Upper lobe of left lung (tissue), 4 donors: Measurements from ENCODE around the gene ADAM29.

Experiments used
- EP300 ChIP-seq, 4 donors: sonication (generic); formaldehyde crosslinking; IDR thresholded peaks; one replicate each; pipeline ENCODE4 v1.5.1; 2017; ENCODE audit warnings: antibody characterized with exemption in 4 of 4, control low read depth in 2 of 4
- POLR2A ChIP-seq, 4 donors: fragments of 450-650 bp; IDR thresholded peaks; one replicate each; pipeline ENCODE4 v1.5.1; 2016 to 2017; ENCODE audit warnings: antibody characterized with exemption in 4 of 4, mild to moderate bottlenecking in 2 of 4
- POLR2AphosphoS5 ChIP-seq, 2 donors: sonication (generic); formaldehyde crosslinking; IDR thresholded peaks; one replicate each; pipeline ENCODE4 v1.5.1; 2017; ENCODE audit warnings: antibody characterized with exemption in 2 of 2
- TF ChIP-seq, protein P1 (sequence below), 6 experiments: fragments of 450-650 bp in 4 of 6; fragments of 200-600 bp in 2 of 6; sonication (generic) in 2 of 6; IDR thresholded peaks; one replicate each; pipeline ENCODE4 v1.5.1; 2016 to 2019; ENCODE audit warnings: antibody characterized with exemption in 6 of 6

DNA sequence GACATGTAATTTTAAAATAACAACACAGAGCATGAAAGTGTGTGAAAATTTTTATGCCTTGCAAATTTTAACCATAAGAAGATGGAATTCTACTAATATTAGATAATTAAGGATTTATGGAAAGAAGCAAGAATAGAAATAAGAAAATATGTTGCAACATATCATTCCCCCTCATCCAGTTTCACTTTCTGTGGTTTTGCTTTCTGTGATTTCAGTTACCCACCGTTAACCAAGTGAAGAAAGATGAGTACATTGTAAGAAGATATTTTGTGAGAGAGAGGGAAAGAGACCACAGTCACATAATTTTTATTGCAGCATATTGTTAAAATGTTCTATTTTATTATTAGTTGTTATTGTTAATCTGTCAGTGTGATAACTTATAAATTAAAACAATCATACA is 77.9 kb downstream of the ADAM29 start:
- TF ChIP-seq, protein P1, sequence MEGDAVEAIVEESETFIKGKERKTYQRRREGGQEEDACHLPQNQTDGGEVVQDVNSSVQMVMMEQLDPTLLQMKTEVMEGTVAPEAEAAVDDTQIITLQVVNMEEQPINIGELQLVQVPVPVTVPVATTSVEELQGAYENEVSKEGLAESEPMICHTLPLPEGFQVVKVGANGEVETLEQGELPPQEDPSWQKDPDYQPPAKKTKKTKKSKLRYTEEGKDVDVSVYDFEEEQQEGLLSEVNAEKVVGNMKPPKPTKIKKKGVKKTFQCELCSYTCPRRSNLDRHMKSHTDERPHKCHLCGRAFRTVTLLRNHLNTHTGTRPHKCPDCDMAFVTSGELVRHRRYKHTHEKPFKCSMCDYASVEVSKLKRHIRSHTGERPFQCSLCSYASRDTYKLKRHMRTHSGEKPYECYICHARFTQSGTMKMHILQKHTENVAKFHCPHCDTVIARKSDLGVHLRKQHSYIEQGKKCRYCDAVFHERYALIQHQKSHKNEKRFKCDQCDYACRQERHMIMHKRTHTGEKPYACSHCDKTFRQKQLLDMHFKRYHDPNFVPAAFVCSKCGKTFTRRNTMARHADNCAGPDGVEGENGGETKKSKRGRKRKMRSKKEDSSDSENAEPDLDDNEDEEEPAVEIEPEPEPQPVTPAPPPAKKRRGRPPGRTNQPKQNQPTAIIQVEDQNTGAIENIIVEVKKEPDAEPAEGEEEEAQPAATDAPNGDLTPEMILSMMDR (IDR thresholded peaks at IDR 0.05) = no peak
- TF ChIP-seq POLR2AphosphoS5 (IDR thresholded peaks at IDR 0.05) (no peak), POLR2A (IDR thresholded peaks at IDR 0.05) (no peak), EP300 (IDR thresholded peaks at IDR 0.05) (no peak)
